Stimulated activated CD8-positive, alpha-beta memory T cell treated with anti-CD3 and anti-CD28 coated beads, Interleukin-12 subunit alpha, Interleukin-12 subunit beta, amount 100 ng/mL, for 24 hours (primary cell): ENCODE data around the gene TFPI.
"Not testable (repeated sequence)": the region's sequence is repeated elsewhere in the genome, so short reads cannot be mapped to it uniquely, and the experiment has no call there.

Experiments used
- DNase-seq: peaks from one replicate; pipeline ENCODE4 v3.0.0-alpha.2; 2020; ENCODE audit errors: extremely low read depth

The TFPI gene

DNA sequence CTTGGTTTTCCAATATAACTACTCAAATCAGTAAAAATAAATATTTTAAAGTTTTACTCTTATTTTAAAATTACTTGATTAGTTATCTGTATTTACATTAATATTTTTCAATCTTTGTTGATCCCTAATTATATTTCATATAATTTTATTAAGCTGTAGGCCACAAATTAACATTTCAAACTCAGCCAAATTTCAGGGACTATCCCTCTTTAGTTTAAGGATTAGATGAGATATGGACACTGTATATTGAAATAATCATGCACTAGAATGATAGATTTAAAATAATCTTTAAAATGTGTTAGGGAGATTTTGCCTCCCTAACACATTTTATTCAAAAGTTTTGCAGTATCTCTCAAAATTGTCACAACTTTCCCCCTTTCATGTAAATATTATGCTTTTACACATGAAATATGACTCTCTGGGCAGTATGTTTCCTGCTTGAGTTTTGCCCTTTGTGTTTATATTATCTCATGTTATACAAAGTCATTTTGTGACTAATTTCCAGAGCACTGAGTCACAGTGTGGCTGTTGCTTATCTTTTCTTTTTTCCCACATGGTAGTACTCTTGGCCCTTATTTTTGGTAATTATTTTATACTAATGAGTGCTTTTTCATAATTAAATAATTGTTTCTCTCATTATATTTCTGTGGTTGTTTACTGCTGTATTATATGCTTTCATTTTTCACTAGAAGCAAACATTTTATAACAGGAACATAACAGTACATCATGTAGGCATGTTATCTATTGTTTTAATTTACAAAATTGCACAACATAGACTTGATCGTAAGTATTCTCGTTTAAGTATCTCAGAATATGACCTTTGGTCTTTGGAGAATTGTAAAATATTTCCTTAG, 1.2 kb downstream of the TFPI start:
- no peak for DNase-seq

DNA sequence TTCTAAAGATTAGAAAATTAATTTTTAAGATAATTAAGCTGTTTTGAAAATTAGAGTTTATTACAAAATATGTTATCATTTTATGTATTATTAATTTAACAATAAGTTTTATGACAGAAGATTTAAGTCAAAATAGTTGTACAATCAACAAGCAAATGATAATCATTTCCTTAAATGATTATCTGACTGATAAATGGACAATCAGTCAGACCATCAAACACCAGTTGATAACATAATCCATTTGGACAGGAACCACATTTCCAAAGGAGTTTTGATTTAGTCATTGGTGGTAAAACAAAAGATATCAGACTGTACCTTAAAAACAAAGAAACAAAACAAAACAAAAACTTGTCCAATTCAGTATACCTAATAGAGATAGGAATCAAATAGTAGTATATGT, 1.9 kb downstream of the TFPI start:
- DNase-seq, result no peak

- no peak for DNase-seq
Observed at GRCh38 chr2:187550857-187551256, 3.4 kb downstream of the TFPI start.

- DNase-seq, result no peak
Observed at GRCh38 chr2:187549951-187550555, 4.2 kb downstream of the TFPI start.

DNA sequence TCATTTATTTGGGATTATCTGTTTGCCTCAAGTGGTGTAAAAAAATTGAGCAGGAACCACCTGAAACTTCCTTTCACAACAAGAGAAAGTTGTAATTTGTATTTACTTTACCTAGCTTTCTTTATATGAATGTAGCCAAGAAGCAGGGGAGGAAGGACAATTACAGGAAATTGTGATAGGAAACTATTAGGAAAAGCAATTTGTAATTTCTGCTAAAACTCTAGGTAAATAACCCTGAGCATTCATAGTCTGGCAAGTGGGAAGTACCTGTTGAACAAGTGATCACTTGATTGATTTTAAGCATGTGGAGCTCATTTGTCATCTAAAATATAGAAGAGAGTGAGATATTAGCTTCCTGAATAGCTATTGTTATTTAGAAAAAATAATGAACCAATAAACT, 5.0 kb downstream of the TFPI start:
- DNase-seq, result no peak

DNA sequence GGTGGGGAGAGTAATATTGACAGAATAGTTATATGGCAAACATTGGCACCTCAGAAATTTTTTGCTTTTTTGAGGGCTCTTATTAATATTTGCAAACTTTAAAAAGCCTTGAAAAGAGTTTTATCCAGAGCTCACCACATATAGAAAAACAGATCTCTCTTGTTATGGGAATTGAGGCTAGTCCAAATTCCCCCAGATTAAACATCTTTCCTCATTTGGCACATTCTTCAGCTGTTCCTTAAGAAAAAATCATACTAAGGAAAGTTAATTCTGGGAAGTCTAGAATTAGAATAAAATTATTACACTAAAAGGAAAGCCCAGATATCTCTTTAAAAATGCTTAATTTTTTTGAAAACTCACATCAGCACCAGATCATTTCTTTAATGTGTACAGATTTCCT, 5.6 kb downstream of the TFPI start:
- DNase-seq, result no peak

DNA sequence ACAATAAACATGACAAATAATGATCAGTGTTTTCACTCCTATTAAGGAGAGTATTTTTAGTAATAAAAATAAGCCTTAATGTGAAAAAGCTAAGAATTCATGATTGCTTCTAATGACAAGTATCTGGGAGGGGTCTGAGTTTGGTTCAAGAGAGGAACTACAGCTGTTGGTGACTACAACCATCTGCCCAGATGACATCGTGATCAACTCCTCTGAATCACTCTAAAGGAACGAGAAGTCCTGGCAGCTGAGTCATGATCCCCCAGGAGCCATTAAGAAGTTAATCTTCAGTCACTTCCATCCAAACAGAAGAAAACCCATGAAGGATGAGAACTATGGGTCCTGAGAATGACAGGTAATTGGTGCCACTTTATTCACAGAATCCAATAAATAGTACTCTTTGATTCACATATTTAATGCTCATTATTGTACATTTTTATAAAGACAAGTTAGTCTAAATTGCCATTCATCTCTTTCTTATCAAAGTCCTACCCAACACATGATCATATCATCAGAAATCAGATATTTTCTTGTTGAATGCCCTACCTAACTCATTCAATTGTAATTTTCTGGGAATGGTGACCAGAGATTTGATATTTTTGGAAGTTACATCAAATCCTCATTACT, 6.8 kb downstream of the TFPI start:
- DNase-seq, result no peak

DNA sequence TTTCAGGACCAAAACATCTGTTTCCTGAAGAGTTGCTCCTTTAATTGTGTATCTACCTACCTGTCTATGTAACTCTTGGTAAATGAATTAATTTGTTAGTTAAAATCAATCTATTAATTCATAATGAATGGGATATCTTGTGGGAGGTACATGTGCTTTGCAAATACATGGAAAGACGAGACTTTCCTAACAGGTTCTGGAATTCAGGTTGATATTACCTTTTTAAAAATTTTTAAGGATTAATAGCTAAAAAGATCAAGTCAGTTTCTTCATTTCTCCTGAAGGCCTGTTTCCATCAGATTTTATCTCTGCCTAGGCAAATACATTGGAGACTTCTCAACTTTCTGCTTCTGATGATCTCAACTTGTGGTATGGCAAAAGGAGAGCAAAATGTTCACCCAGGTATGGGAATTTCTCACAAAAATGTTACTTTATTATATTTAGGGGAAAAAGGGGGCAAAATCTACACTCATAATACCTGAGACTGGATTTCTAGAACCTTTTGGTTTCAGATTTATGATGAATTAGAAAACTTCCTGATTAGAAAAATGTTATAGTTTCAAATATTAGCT, 7.4 kb downstream of the TFPI start:
- DNase-seq, result no peak

DNA sequence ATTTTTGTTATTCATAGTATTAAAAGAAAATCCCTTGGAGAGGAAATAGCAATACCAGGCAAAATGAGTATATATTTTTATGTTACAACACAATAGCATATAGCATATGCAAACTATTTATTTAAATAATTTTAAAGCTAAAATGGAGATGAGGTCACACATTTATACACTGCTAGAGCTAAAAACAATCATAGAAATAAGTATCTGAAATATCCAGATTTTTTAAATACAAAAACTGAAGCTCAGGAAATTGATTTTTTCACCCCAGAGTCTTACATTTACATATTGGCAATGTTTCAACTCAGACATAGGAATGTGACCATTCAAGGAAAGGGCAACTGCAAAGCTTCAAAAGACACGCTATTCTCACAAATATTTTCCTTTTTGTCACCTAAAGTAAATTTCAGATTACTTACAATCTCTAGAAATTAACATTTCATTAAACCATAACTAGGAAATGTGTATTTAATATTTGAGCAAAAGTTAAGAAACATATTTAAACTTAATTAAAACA, 8.9 kb downstream of the TFPI start:
- no peak for DNase-seq

GRCh38 chr2:187544371-187545080, 9.7 kb downstream of the TFPI start:
- no peak for DNase-seq

DNA sequence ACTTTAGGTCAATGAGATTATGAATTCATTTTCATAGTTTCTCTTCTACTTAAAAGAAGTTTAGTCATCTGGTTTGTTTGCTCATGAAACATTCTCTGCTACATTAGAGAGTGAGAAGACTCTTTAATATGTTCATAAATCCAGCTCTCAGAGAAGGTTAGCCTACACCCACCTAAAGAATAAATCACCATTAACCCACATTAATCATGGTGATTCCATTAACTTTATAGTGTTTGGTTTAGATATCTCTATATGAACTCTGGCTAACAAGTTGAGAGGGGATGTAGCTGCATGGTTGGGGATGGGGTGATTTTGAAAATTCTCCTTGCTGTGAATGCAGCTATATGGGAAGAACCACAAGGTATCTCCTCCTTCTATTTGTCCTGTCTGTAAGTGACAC, 10.7 kb downstream of the TFPI start:
- no peak for DNase-seq

DNA sequence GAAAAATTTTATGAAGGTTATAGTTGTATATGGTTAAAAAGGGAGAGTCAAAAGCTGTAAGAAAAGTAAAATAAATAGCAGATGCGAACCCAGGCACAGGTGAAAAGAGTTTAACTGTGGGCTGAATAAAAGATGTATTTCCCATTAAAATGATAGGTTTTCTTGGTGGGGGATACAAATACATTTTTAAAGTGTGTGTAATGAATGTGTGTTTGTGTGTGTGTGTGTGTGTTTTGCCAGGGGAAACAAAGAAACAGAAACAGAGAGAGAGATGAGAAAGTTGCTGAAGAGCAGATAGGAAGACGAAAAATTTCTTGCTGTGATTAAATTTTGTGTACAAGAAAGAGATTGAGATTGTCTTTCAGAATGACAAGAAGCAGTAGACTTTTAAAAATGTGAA, 12.1 kb downstream of the TFPI start:
- no peak for DNase-seq

DNA sequence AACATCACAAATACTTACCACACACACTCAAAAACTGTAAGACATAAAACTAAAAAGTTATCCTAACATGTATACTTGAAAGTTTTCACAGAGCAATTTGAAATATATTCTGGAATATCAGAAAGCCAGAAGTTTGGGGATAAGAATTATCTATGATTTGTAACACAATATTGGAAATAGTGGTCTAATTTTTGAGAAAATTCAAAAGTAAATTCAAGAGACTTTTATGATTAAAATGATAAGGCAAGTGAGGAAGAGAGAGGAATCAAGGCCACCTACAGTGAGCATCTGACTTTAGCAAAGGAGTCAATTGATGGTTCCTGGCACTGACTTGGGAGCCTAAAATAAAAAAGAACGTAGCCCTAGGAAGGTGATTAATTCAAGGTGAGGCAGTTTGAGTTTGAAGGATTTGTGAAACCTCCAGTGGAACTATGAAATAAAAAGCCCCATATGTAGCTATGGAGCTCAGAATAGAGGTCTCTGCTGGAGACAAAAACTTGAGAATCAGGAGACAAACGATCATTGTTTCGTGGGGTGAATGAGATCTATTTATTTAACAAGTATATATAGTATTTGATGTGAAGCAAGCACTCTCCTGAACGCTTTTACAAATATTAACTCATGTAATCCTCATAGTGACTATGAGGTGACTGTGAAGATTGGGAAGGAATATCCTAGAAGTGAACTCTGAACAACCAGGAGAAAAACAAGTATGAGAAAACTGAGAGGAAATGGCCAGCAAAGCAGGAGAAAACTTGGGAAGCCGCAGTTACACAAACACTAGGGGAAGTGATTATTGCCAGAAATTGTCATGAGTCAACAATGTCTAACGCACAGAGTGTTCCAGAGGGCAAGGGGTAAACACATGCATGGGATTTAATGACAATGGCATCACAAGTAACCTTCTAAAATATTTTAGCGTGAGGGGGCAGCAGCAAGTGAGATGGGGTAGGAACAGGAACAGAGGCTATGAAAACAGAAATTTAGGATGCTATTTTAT, 12.8 kb downstream of the TFPI start:
- no peak for DNase-seq

DNA sequence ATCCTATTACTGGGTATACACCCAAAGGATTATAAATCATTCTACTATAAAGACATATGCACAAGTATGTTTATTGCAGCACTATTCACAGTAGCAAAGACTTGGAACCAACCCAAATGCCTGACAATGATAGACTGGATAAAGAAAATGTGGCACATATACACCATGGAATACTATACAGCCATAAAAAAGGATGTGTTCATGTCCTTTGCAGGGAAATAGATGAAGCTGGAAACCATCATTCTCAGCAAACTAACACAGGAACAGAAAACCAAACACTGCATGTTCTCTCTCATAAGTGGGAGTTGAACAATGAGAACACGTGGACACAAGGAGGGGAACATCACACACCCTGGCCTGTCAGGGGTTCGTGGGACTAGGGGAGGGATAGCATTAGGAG, 16.0 kb downstream of the TFPI start:
- not testable (repeated sequence) for DNase-seq

DNA sequence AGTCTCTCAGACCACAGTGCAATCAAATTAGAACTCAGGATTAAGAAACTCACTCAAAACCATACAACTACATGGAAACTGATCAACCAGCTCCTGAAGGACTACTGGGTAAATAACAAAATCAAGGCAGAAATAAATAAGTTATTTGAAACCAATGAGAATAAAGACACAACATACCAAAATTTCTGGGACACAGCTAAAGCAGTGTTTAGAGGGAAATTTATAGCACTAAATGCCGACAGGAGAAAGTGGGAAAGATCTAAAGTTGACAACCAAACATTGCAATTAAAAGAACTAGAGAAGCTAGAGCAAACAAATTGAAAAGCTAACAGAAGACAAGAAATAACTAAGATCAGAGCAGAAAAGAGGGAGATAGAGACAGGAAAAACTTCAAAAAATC, 18.9 kb downstream of the TFPI start:
- DNase-seq, result not testable (repeated sequence)

DNA sequence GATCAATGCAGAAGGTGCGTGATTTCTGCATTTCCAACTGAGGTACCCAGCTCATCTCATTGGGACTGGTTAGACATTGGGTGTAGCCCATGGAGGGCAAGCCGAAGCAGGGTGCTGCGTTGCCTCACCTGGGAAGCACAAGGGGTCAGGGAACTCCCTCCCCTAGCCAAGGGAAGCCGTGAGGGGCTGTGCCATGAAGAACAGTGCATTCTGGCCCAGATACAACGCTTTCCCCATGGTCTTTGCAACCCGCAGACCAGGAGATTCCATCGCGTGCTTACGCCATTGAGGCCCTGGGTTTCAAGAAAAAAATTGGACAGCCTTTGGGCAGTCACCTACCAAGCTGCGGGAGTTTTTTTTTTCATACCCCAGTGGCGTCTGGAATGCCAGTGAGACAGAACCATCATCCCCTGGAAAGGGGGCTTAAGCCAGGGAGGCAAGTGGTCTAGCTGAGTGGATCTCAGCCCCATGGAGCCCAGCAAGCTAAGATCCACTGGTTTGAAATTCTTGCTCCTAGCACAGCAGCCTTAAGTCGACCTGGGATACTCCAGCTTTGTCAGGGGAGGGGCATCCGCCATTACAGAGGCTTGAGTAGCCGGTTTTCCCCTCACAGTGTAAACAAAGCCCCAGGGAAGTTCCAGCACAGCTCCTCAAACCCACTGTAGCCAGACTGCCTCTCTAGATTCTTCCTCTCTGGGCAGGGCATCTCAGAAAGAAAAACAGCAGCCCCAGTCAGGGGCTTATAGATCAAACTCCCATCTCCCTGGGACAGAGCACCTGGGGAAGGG, 21.7 kb downstream of the TFPI start:
- no peak for DNase-seq

DNA sequence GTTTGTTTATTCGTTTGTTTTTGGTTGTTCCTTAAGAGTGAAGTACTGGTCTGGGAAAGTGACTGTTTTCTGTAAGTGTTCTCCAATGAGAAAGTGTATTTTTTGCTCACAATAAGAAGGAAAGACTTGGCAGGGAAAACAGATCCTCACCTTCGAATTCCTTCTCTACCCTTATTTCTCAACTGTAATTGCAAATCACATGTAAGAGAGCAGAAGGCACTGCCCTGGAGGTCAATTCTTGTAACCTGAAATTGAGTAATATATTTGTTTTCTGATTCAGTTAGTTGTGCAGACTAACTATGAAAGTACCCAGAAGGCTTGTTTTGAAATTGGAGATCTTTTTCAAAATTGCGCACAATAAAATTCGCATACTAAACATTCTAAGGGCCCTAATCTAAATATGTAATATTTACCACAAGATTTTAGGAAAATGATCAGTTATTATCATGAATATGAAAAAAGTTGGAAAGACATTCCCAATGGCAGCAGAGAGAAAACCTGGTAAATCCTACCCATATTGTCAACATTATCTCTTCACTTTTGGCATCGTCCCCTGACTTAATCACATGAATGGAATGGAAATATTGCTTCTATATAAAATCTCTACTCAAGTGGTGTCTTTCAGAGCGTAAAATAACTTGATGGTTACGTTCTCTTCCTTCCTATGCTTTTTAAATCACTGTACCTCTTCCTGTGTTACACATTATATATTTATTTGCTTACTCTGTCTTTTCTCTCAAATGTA, 24.1 kb downstream of the TFPI start:
- DNase-seq, result no peak

DNA sequence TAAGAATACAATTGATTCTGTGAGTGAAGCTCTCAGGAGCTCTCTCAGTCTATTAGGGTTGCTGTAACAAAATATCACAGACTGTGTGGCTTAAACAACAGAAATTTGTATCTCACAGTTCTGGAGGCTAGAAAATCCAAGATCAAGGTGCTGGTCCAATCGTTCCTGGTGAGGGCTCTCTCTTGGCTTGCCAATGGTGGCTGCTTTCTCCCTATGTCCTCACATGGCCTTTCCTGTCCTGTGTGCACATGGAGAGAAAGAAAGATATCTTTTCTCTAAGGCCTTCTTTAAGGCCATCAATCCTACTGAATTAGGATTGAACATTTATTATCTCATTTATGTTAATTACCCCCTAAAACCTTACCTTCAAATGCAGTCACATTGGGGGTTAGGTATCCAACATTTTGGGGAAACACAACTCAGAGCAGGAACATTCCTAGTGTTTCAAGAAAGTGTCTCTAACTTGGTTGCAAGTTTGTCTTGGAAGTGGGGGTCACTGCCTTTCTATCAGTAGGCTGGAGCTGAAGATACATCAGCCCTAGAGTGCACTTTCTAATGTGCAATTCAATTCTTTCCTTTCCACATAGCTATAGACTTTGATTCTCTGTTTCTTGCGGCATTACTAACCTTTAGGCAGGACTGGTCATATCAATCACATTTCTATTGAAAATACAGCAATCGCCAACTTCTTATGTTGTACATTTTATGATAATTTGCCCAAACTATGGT, 24.8 kb downstream of the TFPI start:
- DNase-seq, result no peak
